Skeletal muscle satellite cell (primary cell): ENCODE results near the gene PPM1N.
A peak's percentile ranks its signal among the peaks of the same experiment; 100 is the strongest.

Experiments used
- H3K27me3 ChIP-seq: 2 replicates; pipeline ENCODE4 v1.7.0; 2013; ENCODE audit warnings: low read length; ENCODE audit not compliant: control insufficient read depth, insufficient read depth
- H3K36me3 ChIP-seq: 2 replicates; pipeline ENCODE4 v1.7.0; 2013; ENCODE audit warnings: mild to moderate bottlenecking, control low read depth, low read length; ENCODE audit not compliant: insufficient read depth
- H3K4me1 ChIP-seq: 2 replicates; pipeline ENCODE4 v1.7.0; 2013; ENCODE audit warnings: low read length; ENCODE audit not compliant: control insufficient read depth, insufficient read depth
- H3K4me2 ChIP-seq: 2 replicates; pipeline ENCODE4 v1.7.0; 2013; ENCODE audit warnings: mild to moderate bottlenecking, low read length
- H3K4me3 ChIP-seq: 2 replicates; pipeline ENCODE4 v1.7.0; 2013; ENCODE audit warnings: low read length
- H3K9ac ChIP-seq: 2 replicates; pipeline ENCODE4 v1.7.0; 2013; ENCODE audit warnings: mild to moderate bottlenecking, low read depth, low read length, moderate library complexity
- H3K9me3 ChIP-seq: replicated peaks from 2 replicates; pipeline ENCODE4 v1.7.0; 2013; ENCODE audit warnings: mild to moderate bottlenecking, control low read depth, low read length

PPM1N gene

GRCh38 chr19:45463241-45463640, 35.0 kb upstream of the PPM1N start:
- H3K9ac ChIP-seq: no peak overlapping the region
- H3K4me1 ChIP-seq: peaks cover 8% of the 10 kb centered on the region
- H3K4me3 ChIP-seq: no peak overlapping the region
- no peaks in the 10 kb centered on the region for H3K9me3 ChIP-seq
- no peaks in the 10 kb centered on the region for H3K36me3 ChIP-seq
- H3K27me3 ChIP-seq: no peaks in the 10 kb centered on the region
- no peak overlapping the region for H3K4me2 ChIP-seq

GRCh38 chr19:45464274-45464673, 34.0 kb upstream of the PPM1N start:
- Histone ChIP-seq H3K9ac (no peak overlapping the region), H3K27me3 (no peaks in the 10 kb centered on the region), H3K36me3 (no peaks in the 10 kb centered on the region), H3K4me3 (no peak overlapping the region), H3K9me3 (no peaks in the 10 kb centered on the region), H3K4me1 (peaks cover 11% of the 10 kb centered on the region), H3K4me2 (no peak overlapping the region)

- Histone ChIP-seq H3K4me2 (no peak overlapping the region), H3K4me3 (no peak overlapping the region), H3K9me3 (no peaks in the 10 kb centered on the region), H3K4me1 (peaks cover 13% of the 10 kb centered on the region), H3K9ac (no peak overlapping the region), H3K36me3 (no peaks in the 10 kb centered on the region), H3K27me3 (no peaks in the 10 kb centered on the region)
Observed at GRCh38 chr19:45464852-45465441, 33.3 kb upstream of the PPM1N start.

- Histone ChIP-seq H3K4me2 (peak overlapping the region; percentile 98), H3K9ac (peak overlapping the region; percentile 90), H3K36me3 (no peaks in the 10 kb centered on the region), H3K4me1 (peaks cover 19% of the 10 kb centered on the region), H3K27me3 (no peaks in the 10 kb centered on the region), H3K9me3 (no peaks in the 10 kb centered on the region), H3K4me3 (peak overlapping the region; percentile 90)
Observed at GRCh38 chr19:45467115-45467455, 31.2 kb upstream of the PPM1N start.

- H3K4me3 ChIP-seq: peak within 1 kb of the TSS; percentile 90
- no peaks in the 10 kb centered on the region for H3K36me3 ChIP-seq
- peak within 1 kb of the TSS; percentile 90 for H3K9ac ChIP-seq
- no peaks in the 10 kb centered on the region for H3K9me3 ChIP-seq
- peak within 1 kb of the TSS; percentile 98 for H3K4me2 ChIP-seq
- no peaks in the 10 kb centered on the region for H3K27me3 ChIP-seq
- H3K4me1 ChIP-seq: peaks cover 19% of the 10 kb centered on the region
Observed at GRCh38 chr19:45467456-45468158, 30.6 kb upstream of the PPM1N start, which contains the start of gene FOSB. TSS of gene FOSB (plus strand) at chr19:45467996. CDS start at chr19:45468587, 591 bp downstream.

- H3K4me3 ChIP-seq: peak overlapping the region; percentile 90
- no peaks in the 10 kb centered on the region for H3K9me3 ChIP-seq
- no peaks in the 10 kb centered on the region for H3K36me3 ChIP-seq
- peak overlapping the region; percentile 98 for H3K4me2 ChIP-seq
- H3K27me3 ChIP-seq: no peaks in the 10 kb centered on the region
- peaks cover 19% of the 10 kb centered on the region for H3K4me1 ChIP-seq
- H3K9ac ChIP-seq: peak overlapping the region; percentile 90
Observed at GRCh38 chr19:45468159-45468651, 30.0 kb upstream of the PPM1N start.

- Histone ChIP-seq H3K9me3 (no peaks in the 10 kb centered on the region), H3K4me2 (peak overlapping the region; percentile 98), H3K36me3 (no peaks in the 10 kb centered on the region), H3K27me3 (no peaks in the 10 kb centered on the region), H3K9ac (peak overlapping the region; percentile 90), H3K4me1 (peaks cover 19% of the 10 kb centered on the region), H3K4me3 (peak overlapping the region; percentile 90)
Observed at GRCh38 chr19:45468803-45469131, 29.5 kb upstream of the PPM1N start.

- H3K27me3 ChIP-seq: no peaks in the 10 kb centered on the region
- H3K4me2 ChIP-seq: peak overlapping the region; percentile 98
- no peaks in the 10 kb centered on the region for H3K9me3 ChIP-seq
- peaks cover 19% of the 10 kb centered on the region for H3K4me1 ChIP-seq
- peak overlapping the region; percentile 90 for H3K4me3 ChIP-seq
- no peaks in the 10 kb centered on the region for H3K36me3 ChIP-seq
- H3K9ac ChIP-seq: peak overlapping the region; percentile 90
Observed at GRCh38 chr19:45469132-45469944, 28.9 kb upstream of the PPM1N start.

GRCh38 chr19:45469945-45470761, 28.1 kb upstream of the PPM1N start:
- peaks cover 26% of the 10 kb centered on the region for H3K4me1 ChIP-seq
- peak overlapping the region; percentile 98 for H3K4me2 ChIP-seq
- H3K9ac ChIP-seq: peak overlapping the region; percentile 90
- no peaks in the 10 kb centered on the region for H3K27me3 ChIP-seq
- H3K36me3 ChIP-seq: no peaks in the 10 kb centered on the region
- H3K4me3 ChIP-seq: peak overlapping the region; percentile 90
- no peaks in the 10 kb centered on the region for H3K9me3 ChIP-seq

GRCh38 chr19:45470762-45471081, 27.5 kb upstream of the PPM1N start:
- Histone ChIP-seq H3K36me3 (no peaks in the 10 kb centered on the region), H3K4me1 (peaks cover 27% of the 10 kb centered on the region), H3K4me2 (peak overlapping the region; percentile 98), H3K27me3 (no peaks in the 10 kb centered on the region), H3K9me3 (no peaks in the 10 kb centered on the region), H3K9ac (no peak overlapping the region), H3K4me3 (no peak overlapping the region)
